ENCODE results near the gene OR2H2.

Gene OR2H2

GRCh38 chr6:29584821-29585220 is at the start of gene OR2H2:
OR2H2 (plus strand) TSS chr6:29585121; CDS start chr6:29587945, 2,824 bp downstream.
- no peak for DNase-seq (ENCODE audit: low read depth)

- DNase-seq (ENCODE audit: low read depth), result no peak
Measured at GRCh38 chr6:29537714-29538403, 47.1 kb upstream of the OR2H2 start.

GRCh38 chr6:29547573-29547972 is 37.3 kb upstream of the OR2H2 start:
- no peak for DNase-seq (ENCODE audit: low read depth)

- peak; percentile 66 for DNase-seq (ENCODE audit: low read depth)
Measured at GRCh38 chr6:29552512-29553051, 32.3 kb upstream of the OR2H2 start.

- DNase-seq (ENCODE audit: low read depth), result peak; percentile 83
Measured at GRCh38 chr6:29553268-29554057, 31.5 kb upstream of the OR2H2 start.

GRCh38 chr6:29554764-29555163 is 30.2 kb upstream of the OR2H2 start:
- DNase-seq (ENCODE audit: low read depth), result no peak

GRCh38 chr6:29557320-29557719 is 27.6 kb upstream of the OR2H2 start:
- no peak for DNase-seq (ENCODE audit: low read depth)

GRCh38 chr6:29558439-29559079 is 26.4 kb upstream of the OR2H2 start:
- DNase-seq (ENCODE audit: low read depth), result no peak

GRCh38 chr6:29559524-29560287 is 25.2 kb upstream of the OR2H2 start, which contains the start of gene UBD:
UBD (minus strand) TSS chr6:29559732; CDS start chr6:29559701, 31 bp downstream.
- DNase-seq (ENCODE audit: low read depth), result no peak

- DNase-seq (ENCODE audit: low read depth), result no peak
Measured at GRCh38 chr6:29561091-29561490, 23.8 kb upstream of the OR2H2 start.

GRCh38 chr6:29561606-29562181 is 23.2 kb upstream of the OR2H2 start:
- no peak for DNase-seq (ENCODE audit: low read depth)

GRCh38 chr6:29563435-29563965 is 21.4 kb upstream of the OR2H2 start:
- no peak for DNase-seq (ENCODE audit: low read depth)

- DNase-seq (ENCODE audit: low read depth), result no peak
Measured at GRCh38 chr6:29564875-29565274, 20.0 kb upstream of the OR2H2 start.

- no peak for DNase-seq (ENCODE audit: low read depth)
Measured at GRCh38 chr6:29566856-29567255, 18.1 kb upstream of the OR2H2 start.

- peak; percentile 32 for DNase-seq (ENCODE audit: low read depth)
Measured at GRCh38 chr6:29567541-29567940, 17.4 kb upstream of the OR2H2 start.

- peak; percentile 74 for DNase-seq (ENCODE audit: low read depth)
Measured at GRCh38 chr6:29567991-29568390, 16.9 kb upstream of the OR2H2 start.

GRCh38 chr6:29576056-29576455 is 8.9 kb upstream of the OR2H2 start:
- no peak for DNase-seq (ENCODE audit: low read depth)

GRCh38 chr6:29577544-29577943 is 7.4 kb upstream of the OR2H2 start:
- no peak for DNase-seq (ENCODE audit: low read depth)

GRCh38 chr6:29589423-29590048 is 4.6 kb downstream of the OR2H2 start:
- peak; percentile 39 for DNase-seq (ENCODE audit: low read depth)

GRCh38 chr6:29590218-29590808 is 5.4 kb downstream of the OR2H2 start:
- DNase-seq (ENCODE audit: low read depth), result no peak

All from fibroblast of gingiva (primary cell).